Lower leg skin (tissue), 3 donors: ENCODE results near the gene BLTP2.

Source experiments
- POLR2A ChIP-seq, 2 donors: fragments of 450-650 bp; IDR thresholded peaks; one replicate each; pipeline ENCODE4 v1.6.1; 2016 to 2017; ENCODE audit warnings: antibody characterized with exemption in 2 of 2, mild to moderate bottlenecking in 1 of 2, moderate library complexity in 1 of 2
- TF ChIP-seq, protein P1 (sequence below), 3 donors: fragments of 450-650 bp; IDR thresholded peaks; one replicate each; pipeline ENCODE4 v1.5.1; 2016; ENCODE audit warnings: antibody characterized with exemption in 3 of 3, mild to moderate bottlenecking in 3 of 3, moderate library complexity in 2 of 3

- TF ChIP-seq, protein P1, sequence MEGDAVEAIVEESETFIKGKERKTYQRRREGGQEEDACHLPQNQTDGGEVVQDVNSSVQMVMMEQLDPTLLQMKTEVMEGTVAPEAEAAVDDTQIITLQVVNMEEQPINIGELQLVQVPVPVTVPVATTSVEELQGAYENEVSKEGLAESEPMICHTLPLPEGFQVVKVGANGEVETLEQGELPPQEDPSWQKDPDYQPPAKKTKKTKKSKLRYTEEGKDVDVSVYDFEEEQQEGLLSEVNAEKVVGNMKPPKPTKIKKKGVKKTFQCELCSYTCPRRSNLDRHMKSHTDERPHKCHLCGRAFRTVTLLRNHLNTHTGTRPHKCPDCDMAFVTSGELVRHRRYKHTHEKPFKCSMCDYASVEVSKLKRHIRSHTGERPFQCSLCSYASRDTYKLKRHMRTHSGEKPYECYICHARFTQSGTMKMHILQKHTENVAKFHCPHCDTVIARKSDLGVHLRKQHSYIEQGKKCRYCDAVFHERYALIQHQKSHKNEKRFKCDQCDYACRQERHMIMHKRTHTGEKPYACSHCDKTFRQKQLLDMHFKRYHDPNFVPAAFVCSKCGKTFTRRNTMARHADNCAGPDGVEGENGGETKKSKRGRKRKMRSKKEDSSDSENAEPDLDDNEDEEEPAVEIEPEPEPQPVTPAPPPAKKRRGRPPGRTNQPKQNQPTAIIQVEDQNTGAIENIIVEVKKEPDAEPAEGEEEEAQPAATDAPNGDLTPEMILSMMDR (IDR thresholded peaks at IDR 0.05), result no peak
- no peak for TF ChIP-seq POLR2A (IDR thresholded peaks at IDR 0.05)
These were observed 9.5 kb downstream of the BLTP2 start for GRCh38 chr17:28635506-28635905.
